Activated CD4-positive, alpha-beta T cell treated with anti-CD3 and anti-CD28 coated beads for 24 hours (primary cell): Measurements from ENCODE around the gene GPT2.

Source experiments
- DNase-seq, 2 donors: peaks; one replicate each; pipeline ENCODE4 v3.0.0-alpha.2; 2020; ENCODE audit warnings: low read depth in 2 of 2

Gene GPT2

GRCh38 chr16:46968063-46968435, 83.9 kb downstream of the GPT2 start:
- DNase-seq: no peak

- no peak for DNase-seq
These were observed 85.9 kb downstream of the GPT2 start for GRCh38 chr16:46970089-46970488.

GRCh38 chr16:46971271-46971670, 87.1 kb downstream of the GPT2 start:
- DNase-seq: no peak

GRCh38 chr16:46972429-46973206, 88.5 kb downstream of the GPT2 start:
- peak in 1 of 2 donors; percentile 21 for DNase-seq

- DNase-seq: peak; percentile 87 to 90
These were observed 89.2 kb downstream of the GPT2 start, which contains the start of gene DNAJA2 for GRCh38 chr16:46973207-46973995. TSS of gene DNAJA2 (minus strand) at chr16:46973674. CDS start at chr16:46973572, 102 bp downstream.

- no peak for DNase-seq
These were observed 89.8 kb downstream of the GPT2 start for GRCh38 chr16:46973996-46974324.

GRCh38 chr16:46974352-46974751, 90.2 kb downstream of the GPT2 start:
- no peak for DNase-seq

- DNase-seq: no peak
These were observed 91.0 kb downstream of the GPT2 start for GRCh38 chr16:46975165-46975564.

- DNase-seq: no peak
These were observed 91.8 kb downstream of the GPT2 start for GRCh38 chr16:46975908-46976470.

- DNase-seq: no peak
These were observed 92.4 kb downstream of the GPT2 start for GRCh38 chr16:46976550-46976949.
